Hypothalamus (tissue), 51 donors: Measurements from ENCODE around the gene RBMS1.

Experiments used
- DNase-seq, 51 donors: peaks; one replicate each; lab custom pipeline; 2025; lab: John Stamatoyannopoulos, UW

Gene RBMS1

DNA sequence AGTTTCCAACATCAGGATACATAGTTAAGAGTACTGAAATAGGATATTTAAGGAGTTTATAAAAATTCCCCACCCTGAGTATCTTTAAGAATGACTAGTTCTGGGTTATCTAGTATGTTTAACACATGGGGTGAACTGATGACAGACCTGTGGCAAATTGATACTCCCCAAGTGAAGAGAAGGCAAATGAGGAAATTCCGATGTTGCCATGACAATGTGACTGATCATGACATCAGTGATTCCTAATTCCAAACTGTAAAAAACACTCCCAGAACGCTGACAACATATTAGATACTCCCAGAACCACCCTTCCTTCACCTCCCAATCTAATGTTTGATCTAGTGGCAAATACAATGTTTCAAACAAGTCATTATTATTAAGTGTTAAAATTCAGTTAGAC lies 77.6 kb downstream of the RBMS1 start:
- no peak for DNase-seq

DNA sequence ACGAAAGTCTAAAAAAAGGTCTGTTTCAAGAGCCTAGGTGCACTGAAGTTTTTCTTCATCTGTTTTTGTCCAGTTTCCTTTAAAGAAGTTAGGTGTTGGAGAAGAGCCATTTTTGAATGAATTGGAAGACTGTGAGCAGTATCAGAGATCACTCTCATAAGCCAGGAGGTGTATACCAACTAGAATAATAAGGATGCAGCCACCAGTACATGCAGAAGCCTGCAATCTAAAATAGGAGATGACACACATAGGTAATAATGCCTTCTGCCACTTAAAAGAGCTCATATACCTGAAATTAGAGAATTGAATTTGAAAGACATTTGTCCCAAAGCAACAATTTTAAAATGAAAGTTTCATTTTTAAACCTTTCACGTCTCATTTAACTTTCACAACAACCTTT lies 81.7 kb downstream of the RBMS1 start:
- no peak for DNase-seq

DNA sequence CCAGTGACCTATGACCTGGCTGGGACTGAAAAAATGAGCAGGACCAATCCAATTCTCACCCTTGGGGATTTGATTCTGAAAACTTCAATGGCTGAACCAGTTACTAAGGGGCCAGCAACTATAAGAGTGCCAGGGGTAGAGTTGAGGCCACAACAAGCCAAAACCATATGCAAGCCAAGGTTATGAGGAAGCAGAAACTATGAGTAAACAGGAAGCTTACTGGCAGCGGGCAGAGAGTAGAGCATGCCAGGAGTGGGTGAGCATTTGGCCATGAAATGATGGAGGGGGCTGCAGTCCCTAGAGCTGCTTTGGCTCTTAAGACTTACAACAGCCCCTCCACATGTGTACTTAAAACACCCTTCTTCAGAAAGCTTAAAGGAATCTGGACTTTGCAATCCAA lies 82.4 kb downstream of the RBMS1 start:
- DNase-seq, result no peak

DNA sequence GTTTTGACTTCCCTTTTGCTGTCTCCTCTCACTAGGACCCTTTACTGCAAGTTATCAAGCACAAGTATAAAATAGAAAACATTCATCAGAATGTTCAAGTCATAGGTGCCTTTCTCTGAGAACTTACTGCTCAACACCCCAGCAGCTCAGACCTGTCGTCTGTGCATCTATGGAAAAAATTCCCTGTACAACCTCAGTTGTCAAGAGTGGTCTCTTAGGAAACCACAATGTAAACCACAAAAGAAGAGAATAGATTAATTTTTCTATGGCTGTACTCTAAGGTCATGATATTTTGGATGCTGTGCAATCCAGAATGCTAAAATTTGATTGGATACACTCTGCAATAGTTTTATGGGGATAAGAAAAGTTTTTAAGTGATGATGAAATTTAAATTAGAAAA lies 84.1 kb downstream of the RBMS1 start:
- DNase-seq, result no peak

DNA sequence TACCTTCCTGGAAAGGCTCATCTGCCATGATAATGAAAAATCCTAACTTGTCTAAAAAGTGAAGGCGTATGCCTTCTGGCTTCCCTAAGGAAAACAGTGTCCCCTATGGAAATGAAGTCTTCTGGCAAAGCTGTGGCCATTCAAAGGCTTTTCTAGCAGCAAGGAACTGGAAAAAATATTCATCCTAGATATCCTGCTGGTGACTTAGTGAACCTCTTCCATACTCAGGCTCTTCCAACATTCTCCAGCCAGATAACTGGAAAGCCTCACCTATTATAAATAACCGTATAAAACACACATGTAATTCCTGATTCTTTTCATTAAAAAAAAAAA lies 84.7 kb downstream of the RBMS1 start:
- DNase-seq, result no peak

DNA sequence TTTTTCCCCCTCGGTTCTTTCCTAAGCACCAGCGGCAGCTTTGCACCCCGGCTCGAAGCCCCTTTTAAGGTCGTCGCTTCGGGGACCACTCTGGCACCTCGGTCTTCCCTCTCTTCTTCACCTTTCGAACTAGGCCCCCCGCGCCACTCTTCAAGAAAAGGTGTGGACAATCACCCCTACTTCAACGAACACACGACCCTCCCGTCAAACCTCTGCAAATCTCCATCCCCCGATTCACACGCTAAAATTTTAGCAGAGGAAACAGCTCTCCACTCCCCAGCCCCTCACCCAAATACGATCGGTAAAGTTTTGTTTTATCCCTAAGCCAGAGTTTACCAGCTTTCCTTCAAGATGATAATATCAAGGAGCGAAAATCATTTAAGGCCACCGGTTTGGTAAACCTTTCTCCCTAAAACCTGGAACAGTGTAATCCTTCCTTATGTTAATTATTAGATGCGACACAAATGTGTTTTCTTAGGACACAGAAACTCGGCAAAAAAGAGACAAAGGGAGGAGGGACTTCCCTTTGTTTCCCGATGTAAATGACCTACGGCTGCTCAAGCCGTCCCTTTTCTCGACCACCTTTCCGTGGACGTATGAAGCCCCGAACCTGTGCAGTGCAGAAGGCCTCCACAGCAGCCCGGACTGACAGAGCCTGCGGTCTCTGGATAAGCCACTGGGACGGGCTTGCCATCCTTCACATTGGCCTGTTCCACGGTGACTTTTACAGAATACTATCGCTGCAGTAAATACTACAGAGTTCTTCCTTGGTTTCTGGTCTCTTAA lies 85.2 kb downstream of the RBMS1 start:
- DNase-seq, result no peak

DNA sequence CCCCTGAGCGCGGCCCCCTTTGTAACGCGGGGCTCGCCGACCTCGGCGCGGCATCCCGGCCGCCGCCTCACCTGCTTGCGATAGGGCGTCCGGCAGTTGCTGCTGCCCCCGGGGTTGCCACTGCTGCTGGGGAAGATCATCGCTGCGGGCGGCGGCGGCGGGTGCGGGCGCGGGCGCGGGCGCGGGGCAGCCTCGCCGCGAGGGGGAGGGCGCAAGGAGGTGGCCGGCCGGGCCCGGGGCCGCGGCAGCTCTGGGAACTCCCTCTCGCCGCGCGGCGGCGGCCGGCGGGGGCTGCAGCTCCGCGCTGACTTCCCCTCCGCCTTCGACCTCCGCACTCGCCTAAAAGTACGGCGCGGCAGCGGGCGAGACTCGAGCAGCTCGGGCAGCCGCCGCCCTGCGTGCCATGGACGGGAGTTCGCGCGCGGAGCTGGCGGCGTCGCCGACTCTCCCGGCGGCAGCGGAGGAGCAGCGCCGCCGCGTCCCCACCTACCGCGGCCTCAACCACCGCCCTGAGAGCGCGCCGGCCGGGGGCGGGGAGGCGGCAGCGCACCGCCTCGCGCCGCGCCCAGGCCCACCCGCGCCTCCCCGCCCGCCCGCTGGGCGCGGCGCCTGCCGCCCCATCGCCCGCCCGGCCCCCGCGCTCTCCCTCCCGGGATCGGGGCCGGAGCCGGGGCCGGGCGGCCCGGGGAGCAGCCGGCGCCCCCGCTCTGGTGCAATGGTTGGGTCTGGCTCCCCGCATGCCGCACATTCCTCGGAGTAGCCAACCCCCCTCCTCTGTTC lies 86.0 kb downstream of the RBMS1 start:
- DNase-seq, result peak in 18 of 51 donors; percentile 14 to 63 (median 27)

DNA sequence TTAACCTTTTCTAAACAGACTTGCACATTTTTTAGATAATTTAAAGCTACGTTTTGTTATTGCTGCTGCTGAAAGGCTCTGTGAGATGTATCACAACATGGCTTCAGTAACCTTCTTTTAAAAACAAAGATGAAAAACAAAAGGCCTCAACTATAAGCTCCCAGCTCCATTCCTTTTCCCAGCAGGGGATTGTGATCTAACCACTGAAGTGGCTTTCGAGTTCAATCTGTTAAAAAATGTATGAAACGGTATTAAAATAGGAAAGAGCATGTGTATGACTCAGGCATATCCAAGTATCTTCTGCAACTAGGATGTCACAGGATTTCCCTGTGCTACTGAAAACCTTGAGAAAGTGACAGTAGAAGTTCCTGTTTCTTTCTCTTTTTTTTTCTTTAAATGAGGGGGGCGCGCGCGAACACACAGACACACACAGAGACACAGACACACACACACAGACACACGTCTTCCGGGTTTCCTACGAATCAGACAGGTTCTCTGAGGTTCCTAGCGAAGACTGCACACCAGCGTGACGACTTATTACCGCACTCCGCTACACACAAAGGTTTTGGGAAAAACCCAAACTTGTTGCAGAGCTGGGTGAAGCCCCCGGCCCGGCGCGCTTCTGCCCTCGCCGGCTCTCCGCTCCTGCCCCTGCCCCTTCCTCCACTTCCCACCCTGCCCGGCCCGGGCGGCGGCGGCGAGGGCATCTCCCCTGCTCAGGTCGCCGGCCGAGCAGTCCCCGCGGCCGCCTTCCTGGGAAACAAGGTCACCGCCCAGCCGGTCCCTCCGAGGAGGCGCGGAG lies 86.8 kb downstream of the RBMS1 start:
- DNase-seq, result peak in 26 of 51 donors; percentile 7 to 61 (median 28)

DNA sequence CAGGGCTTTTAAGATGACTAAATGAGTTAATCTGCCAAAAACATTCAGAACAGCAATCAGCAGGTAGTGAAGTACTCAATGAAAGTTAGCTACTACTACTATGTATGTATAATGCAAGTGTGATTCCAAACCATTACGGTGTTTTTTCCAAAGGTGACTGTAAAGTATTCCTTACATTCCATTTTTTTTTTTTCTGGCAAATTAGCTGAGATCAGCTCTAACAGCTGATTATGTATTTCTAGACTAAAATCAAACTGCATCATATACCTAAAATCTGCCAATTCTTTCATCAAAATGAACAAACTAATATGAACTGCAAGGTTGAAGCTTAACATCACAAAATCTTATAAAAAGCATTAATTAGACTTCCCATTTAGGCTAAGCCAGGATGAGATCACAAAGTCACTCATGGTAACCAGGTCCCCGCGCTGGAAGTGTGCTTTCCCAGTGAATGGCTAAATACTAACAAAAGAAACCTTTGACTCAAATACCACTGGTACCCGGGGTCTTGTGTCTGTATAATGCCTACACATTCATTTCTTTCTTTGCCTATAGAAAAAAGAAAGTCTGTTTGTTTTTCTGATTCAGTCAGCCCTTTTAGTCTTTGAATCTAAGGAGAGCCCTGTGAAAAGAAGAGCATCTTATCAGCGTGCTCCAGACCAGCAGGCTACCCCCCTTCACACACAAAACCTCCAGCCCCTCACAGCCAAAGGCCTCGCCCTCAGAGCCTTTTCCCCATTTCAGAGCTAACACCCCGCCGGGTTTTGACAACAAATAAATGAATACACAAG lies 88.3 kb downstream of the RBMS1 start:
- DNase-seq, result no peak

DNA sequence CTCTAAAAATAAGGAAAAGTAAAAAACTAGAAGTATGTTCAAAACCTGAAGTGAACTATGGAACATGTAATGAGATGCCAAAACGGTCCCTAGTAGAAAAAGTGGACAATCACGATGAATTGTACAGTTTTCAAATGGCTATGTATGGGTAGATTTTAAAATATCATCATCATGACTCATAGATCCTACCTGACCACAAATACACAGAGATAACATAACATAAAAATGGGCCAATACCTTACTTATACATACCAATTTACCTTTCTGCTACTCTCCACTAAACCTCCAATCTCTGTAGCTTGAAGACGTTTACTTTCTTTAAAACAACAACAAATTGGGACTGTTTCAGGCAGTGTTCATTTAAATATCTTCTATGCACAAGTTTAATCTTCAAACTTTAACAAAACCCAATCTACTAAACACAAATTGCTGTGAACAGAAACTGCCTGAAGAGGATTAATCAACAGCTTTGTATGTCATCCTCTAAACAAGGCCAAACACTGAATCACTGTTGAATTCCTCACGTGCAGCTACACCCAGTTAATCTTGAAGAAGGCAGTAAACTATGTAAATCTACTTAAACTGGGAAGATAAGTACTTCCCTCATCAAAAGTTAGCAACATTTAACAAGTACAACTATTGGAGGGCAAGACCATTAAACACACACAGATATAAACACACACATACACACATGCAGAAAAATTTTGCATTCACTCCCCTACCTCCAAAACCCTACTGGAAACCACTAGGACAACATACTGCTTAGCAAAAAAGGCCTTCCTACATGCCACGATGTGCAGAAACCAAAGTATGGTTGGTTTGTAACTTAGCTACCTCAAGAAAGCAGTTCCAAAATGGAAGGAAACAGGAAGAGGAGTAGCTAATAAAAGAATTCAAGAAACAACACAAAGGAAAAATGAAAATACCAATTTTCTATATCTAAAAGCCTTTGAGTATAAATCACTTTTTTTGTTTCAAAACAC lies 90.3 kb downstream of the RBMS1 start:
- DNase-seq, result no peak

DNA sequence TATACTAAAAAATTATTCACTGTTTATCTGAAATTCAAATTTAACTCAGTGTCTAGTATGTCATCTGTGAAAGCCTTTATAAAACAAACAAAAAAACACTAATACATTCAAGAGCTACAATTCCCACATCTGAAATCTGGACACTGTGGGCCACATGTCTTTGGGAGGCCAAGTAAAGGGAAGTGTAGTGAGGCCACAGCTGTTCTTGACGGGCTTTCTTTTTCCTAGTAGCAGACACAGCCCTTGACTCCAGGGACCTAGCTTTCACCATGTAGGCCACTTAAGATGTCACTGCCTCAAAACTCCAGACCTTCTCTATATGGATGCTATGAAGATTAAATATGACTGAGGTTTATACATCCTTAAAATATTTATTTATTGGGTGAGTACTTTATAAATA lies 91.1 kb downstream of the RBMS1 start:
- DNase-seq, result no peak

DNA sequence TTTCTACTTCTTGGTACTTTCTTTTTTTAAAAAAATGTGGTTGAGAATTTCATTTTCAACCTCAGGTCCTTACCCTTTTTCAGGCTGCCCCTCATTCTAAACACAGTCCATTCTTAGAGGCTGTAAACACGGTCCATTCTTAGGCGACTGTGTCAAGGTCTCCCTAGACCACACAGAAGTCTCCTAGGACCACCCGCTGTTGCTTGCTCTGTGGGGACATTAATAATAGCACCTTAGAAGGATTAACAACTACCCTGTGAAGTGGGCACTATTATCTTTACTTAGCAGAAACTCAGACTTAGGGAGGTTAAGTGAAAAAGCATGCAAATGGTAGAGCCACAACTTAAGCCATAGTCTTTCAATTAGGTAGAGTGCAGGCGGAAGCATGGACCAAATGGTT lies 91.7 kb downstream of the RBMS1 start:
- no peak for DNase-seq

DNA sequence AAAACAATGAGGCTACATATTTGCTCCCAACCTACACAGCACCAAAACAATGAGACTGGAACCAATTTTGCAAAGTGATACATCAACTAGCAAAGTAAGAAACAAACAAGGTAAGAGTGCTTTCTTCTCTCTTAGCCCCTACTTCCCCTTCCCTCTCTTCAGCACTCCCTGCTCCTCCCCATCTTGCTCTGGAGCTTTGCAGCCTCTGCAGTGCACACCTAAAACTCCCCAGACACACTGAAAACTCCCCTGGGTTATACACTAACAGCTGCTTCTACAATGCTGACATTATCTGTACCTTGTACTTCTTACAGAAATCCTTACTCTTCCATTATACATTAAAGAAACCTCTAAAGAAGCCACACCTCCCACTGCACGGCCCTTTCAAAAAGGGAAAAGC lies 93.7 kb downstream of the RBMS1 start:
- DNase-seq, result no peak

DNA sequence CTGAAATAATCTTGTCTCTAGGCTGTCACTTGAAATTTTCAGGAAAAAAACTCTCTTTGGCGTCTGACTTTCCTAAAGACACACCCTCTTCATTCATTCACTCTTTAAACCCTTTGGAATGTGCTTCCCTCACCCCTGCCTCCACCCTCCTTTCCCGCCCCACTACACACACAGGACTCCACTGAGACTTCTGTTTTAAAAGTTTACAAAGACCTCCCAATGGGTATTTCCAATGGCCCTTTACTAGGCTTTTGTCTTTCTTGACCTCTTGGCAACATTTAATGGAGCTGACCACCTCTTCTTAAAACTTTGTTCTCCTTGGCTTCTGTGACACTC lies 96.1 kb downstream of the RBMS1 start:
- no peak for DNase-seq

DNA sequence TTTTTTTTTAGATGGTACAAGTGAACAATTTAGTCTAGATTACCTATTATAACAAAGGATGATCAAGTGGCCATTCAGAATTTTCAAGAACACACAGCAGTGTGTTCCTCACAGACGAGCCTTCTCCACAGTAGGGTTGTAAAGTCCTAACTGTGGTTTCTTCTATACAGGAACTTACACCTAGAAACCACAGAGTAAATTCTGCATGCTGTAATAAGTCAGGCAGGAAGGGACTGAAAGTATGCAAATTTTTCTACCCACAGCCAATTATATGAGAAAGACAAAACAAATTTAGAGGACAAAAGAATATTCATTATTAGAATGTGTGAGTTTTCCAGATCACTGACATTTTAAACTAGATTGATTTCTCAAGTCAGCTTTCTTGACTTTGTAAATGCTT lies 99.5 kb downstream of the RBMS1 start:
- no peak for DNase-seq

DNA sequence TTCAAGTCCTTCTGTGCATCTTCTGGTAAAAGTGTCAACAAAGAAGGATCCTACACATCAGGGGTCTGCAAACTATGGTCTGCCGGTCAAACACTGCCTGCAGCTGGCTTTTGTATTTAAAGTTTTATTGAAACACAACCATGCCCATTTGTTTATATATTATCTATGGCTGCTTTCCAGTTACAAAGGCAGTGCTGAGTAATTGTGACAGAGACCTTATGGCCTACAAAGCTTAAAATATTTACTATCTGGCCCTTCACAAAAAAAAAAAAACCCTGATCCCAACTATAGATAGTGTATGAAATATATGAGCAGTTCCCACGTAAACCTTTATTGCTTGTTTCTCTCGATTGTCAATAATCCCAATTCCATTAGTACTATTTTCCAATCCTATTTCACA lies 101.4 kb downstream of the RBMS1 start:
- no peak for DNase-seq

DNA sequence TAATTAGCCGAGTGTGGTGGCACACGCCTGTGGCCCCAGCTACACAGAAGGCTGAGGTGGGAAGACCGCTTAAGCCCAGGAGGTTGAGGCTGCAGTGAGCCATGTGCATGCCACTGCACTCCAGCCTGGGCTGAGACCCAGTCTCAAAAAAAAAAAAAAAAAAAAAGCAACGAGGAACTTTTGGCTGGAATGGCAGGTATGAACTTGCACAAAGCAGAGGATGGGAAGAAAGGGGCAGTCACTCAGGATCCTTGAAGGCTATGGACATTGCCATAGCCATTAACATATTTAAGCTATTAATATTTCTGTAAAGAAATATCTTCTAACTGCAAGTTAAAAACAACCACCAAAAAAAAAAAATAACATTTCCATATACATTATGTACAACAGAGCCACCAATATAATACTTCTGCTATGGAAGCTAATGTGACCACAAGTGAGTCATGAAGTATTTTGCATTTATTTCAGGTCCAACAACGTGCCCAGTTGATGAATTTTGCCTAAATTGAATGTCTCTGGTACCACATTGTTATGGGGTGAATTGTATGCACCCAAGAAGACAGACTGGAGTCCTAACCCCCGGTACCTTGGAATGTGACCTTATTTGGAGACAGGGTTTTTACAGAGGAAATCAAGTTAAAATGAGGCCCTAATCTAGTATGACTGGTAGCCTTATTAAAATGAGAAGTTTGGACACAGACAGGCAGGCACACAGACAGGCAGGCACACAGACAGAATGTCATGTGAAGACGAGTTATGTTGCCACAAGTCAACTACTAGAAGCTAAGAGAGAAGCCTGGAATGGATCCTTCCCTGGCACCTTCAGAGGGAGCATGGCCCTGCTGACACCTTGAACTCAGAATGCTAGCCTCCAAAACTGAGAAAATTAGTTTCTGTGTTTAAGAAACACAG lies 102.8 kb downstream of the RBMS1 start:
- DNase-seq, result no peak

DNA sequence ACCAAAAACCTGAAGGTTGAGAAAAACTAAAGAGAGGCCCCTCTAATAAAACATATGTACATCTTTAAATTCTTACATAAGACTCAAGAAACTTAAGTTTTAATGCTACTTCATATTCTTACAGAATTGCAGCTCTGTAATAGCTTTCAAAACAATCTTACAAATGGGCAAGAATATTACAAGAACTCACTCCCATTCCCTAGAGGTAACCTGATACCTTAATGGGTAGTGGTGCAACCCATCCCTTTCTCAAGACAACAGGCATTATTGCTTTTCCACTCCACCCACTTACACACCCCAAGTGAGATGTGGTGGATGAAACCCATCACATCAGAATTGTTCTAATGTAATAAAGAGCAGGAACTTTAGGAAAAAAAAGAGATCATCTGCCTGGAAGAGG lies 103.7 kb downstream of the RBMS1 start:
- DNase-seq, result no peak
